Caki2 (cell line): ENCODE data around the gene EXOC2. TPM values are rescaled to one million over a fixed set of nuclear protein-coding genes. Genes with fewer than 3 reads are reported as not detected.

Experiments used
- DNase-seq: peaks from one replicate; pipeline ENCODE4 v3.0.0-alpha.2; 2015; ENCODE audit warnings: low read depth
- in situ Hi-C: cut with HindIII; loops from 2 replicates; pipeline ENCODE4 v1.10.0; 2016; ENCODE audit warnings: low sequenced_read_pairs, low pct_unique_long_range_greater_than_20kb, mixed read lengths
- total RNA-seq: library from RNA; depleted of rRNA; stranded (reverse); fragments of >200 nt; shearing (Covaris generic); gene quantifications from 2 replicates; pipeline ENCODE4 v1.2.3, GENCODE V29; 2014; ENCODE audit warnings: low replicate concordance

The EXOC2 gene
- total RNA-seq, 1 experiment from 2014 or later: 34.7 TPM

- in situ Hi-C loops: no loop called here
- no peak for DNase-seq
These were observed 176.7 kb downstream of the EXOC2 start for GRCh38 chr6:516213-516612.

GRCh38 chr6:515267-515666, 177.7 kb downstream of the EXOC2 start:
- in situ Hi-C loops: no loop called here
- DNase-seq: no peak

GRCh38 chr6:514396-514978, 178.5 kb downstream of the EXOC2 start:
- no peak for DNase-seq
- in situ Hi-C loops: no loop called here

GRCh38 chr6:513961-514360, 179.0 kb downstream of the EXOC2 start:
- DNase-seq: no peak
- in situ Hi-C loops: no loop called here

GRCh38 chr6:513058-513457, 179.9 kb downstream of the EXOC2 start:
- DNase-seq: no peak
- in situ Hi-C loops: no loop called here

GRCh38 chr6:511488-512137, 181.3 kb downstream of the EXOC2 start:
- in situ Hi-C loops: no loop called here

GRCh38 chr6:509676-510075, 183.3 kb downstream of the EXOC2 start:
- in situ Hi-C loops: no loop called here
- no peak for DNase-seq

More at GRCh38 chr6:511488-512137, 181.3 kb downstream of the EXOC2 start:
- DNase-seq: no peak

- in situ Hi-C loops: no loop called here
- DNase-seq: no peak
These were observed 184.3 kb downstream of the EXOC2 start for GRCh38 chr6:508614-509013.

GRCh38 chr6:508006-508405, 184.9 kb downstream of the EXOC2 start:
- no peak for DNase-seq

GRCh38 chr6:506920-507622, 185.9 kb downstream of the EXOC2 start:
- no peak for DNase-seq
- in situ Hi-C loops: no loop called here

More at GRCh38 chr6:508006-508405, 184.9 kb downstream of the EXOC2 start:
- in situ Hi-C loops: no loop called here

GRCh38 chr6:506508-506907, 186.4 kb downstream of the EXOC2 start:
- in situ Hi-C loops: no loop called here

GRCh38 chr6:505374-505773, 187.6 kb downstream of the EXOC2 start:
- in situ Hi-C loops: no loop called here
- DNase-seq: no peak

More at GRCh38 chr6:506508-506907, 186.4 kb downstream of the EXOC2 start:
- no peak for DNase-seq

- no peak for DNase-seq
- in situ Hi-C loops: no loop called here
These were observed 188.4 kb downstream of the EXOC2 start for GRCh38 chr6:504446-504980.

GRCh38 chr6:503610-504362, 189.2 kb downstream of the EXOC2 start:
- in situ Hi-C loops: no loop called here
- no peak for DNase-seq

- in situ Hi-C loops: no loop called here
- DNase-seq: no peak
These were observed 190.2 kb downstream of the EXOC2 start for GRCh38 chr6:502761-503160.

- no peak for DNase-seq
- in situ Hi-C loops: no loop called here
These were observed 190.9 kb downstream of the EXOC2 start for GRCh38 chr6:501891-502601.

- in situ Hi-C loops: no loop called here
- DNase-seq: no peak
These were observed 193.3 kb downstream of the EXOC2 start for GRCh38 chr6:499617-500016.

GRCh38 chr6:498795-499231, 194.1 kb downstream of the EXOC2 start:
- no peak for DNase-seq
- in situ Hi-C loops: no loop called here
